SKM-1 treated with dmso at 0.1 percent for 144 hours (cell line): Measurements from ENCODE around the gene F3.
"Not testable (repeated sequence)": the region's sequence is repeated elsewhere in the genome, so short reads cannot be mapped to it uniquely, and the experiment has no call there.

Experiments used
- DNase-seq: peaks from one replicate; lab custom pipeline; 2025; ENCODE audit not compliant: unreplicated experiment; lab: John Stamatoyannopoulos, UW

F3 gene

DNA sequence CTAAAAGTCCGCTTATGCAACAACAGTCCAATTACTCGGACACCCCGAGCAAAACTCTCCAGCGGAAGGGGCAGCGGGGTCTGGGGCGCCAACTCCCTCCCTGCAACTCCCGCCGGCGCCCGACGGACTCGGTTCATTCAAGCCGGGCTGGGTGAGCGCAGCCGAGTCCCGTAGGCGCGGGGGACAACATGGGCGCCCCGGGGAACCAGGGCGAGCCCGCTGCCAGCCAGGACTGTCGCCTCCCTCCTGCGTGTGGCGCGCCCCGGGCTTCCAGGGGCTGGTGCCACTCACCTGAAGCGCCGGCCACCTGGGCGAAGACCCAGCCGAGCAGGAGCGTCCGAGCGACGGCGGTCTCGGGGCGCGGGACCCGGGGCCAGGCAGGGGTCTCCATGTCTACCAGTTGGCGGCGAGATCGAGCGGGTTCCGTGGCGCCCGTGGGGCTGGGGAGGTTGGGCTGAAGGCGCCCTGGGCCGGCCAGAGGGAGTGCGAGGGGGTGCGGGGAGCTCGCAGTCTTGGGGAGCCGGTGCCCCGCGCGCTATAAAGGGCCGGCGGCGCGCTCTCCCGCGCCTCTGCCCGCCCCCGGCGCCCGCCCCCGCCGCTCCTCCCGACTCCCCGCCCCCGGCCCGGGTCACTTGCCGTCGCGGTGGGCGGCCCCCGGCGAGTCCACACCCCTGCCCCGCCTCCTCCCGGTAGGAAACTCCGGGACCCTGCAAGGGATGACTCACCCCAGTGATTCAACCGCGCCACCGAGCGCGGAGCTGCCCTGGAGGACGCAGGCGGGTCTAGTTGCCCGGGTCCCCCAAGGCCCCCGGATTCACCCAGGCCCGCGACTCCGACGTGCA, at the start of gene F3:
TSS of gene F3 (minus strand) at position 514 of the 842 bp plus-strand sequence. CDS start at position 391, 123 bp downstream.
- peak; percentile 70 for DNase-seq

DNA sequence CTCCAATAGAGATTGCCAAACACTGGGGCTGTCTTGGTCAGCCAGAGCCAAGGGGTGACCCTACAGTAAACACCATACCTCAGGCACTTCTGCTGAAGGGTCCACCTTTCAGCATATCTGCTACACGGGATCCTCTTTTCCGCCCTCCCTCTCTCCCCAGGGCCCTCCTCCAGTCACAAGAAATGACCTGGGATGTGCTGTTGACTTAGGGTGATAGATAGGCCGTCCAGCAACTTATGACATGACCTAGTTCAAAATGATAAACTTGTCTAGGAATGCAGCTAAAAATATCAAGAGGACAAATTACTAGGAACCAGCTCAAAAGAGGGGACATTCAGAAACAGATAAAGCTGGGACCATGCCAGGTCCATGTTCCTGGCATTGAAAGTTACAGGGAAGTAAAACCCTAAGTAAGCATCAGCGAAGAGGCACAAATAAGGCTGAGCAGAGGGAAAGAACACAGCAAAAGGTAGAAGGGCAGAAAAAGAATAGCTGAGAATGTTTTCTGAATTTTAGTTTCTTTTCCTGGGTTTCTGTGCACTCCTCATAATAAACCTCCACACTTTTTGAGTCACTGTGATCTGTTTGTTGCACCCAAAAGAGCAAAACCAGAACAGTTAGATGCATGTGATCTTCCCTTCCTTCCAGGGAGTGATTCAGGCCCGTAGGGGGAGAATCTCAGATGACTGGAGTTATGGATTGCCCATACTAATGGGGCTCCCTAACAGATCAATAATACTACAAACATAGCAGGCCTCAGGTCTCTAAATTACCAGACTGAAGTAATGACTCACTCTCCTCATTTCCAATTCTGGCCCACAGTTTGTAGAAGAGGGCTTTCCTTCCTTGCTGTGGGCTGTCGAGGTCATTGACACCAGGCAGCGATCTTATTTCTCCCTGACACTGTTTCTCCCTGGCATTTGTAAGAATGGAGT, 48.9 kb upstream of the F3 start:
- DNase-seq, result no peak

DNA sequence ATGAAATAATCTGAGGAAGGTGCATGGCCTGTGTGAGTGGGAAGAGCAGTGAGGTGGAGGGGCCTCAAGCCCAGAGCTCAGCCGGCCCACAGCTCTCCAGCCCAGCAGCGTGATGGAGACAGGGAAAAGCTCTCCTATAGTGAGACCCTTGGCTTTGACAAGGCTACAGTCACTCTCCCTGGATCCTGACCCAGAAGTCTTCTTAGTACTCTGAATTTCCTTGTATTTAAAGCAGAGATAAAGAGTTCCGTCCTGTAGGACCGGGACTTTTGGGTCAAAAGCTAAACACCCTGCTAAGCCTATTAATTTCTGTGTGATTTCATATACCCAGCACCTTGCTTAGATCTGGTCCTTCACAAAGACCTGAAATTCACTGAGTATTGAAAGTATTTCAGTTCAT, 48.2 kb upstream of the F3 start:
- no peak for DNase-seq

DNA sequence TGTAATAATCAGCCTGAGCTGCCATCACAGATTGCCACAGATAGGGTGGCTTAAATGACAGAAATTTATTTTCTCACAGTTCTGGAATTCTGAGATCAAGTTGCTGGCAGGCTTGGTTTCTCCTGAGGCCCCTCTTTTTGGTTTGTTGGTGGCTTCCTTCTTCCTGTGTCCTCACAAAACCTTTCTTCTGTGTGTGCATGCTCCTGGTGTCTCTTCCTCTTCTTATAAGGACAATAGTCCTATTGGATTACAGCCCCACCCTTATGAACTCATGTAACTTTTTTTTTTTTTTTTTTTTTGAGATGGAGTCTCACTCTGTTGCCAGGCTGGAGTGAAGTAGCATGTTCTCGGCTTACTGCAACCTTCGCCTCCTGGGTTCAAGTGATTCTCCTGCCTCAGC, 41.0 kb upstream of the F3 start:
- DNase-seq, result no peak

DNA sequence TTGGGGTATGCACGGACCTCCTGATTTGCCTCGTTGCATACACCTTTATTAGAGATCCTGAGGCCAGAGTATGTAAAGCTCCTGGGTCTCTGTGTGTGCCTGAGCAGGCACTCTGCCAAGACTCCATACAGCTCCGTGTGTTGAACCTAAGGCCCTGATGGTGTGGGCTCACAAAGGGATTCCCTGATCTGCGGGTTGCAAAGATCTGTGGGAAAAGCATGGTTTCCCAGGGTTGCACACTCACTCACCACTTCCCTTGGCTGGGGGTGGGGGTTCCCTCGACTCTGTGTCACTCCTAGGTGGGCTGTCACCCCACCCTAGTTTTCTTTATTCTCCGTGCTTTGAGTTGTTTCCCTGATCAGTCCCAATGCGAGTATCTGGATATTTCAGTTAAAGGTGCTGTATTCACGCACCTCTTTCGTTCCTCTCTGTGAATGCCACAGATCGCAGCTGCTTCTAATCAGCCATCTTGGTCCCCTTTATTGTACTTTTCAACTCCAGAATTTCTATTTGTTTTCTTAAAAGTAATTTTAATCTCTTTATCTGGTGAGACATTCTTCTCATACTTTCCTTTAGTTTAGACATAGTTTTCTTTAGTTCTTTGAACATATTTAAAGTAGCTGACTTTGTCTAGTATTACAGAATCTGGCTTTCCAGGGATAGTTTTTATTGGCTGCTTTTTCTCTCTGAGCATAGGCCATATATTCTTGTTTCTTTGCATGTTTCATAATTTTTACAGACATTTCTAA, 39.0 kb upstream of the F3 start:
- DNase-seq, result no peak

DNA sequence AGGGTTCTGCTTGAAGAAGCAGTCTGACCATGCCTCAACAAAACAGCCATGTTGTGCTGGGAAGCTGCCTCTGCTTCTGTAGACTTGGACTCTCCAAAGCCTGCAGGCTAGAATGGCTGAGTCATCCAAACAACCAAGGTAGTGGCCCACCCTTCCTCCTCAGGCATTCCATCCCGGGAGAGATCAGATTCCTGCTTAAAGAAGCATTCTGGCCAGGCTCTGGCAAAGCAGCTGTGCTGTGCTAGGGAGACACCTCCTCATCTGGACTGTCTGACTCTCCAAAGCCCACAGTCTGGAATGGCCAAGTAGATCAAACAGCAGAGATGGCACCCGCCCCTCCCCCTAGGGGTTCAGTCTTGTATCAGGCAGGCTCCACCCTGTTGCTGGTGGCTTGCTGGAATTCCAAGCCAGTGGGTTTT, 38.3 kb upstream of the F3 start:
- no peak for DNase-seq

DNA sequence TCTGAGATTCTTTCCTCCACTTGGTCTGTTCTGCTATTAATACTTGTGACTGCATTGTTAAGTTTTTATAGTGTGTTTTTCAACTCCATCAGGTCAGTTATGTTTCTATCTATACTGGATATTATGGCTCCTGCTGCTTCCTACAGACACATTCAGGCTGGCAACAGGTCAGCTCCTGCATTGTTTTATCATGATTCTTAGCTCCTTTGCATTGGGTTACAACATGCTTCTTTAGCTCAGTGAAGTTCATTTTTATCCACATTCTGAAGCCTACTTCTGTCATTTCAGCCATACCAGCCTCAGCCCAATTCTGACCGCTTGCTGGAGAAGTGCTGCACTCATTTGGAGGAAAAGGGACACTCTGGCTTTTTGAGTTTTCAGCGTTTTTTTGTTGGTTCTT, 37.3 kb upstream of the F3 start:
- no peak for DNase-seq

DNA sequence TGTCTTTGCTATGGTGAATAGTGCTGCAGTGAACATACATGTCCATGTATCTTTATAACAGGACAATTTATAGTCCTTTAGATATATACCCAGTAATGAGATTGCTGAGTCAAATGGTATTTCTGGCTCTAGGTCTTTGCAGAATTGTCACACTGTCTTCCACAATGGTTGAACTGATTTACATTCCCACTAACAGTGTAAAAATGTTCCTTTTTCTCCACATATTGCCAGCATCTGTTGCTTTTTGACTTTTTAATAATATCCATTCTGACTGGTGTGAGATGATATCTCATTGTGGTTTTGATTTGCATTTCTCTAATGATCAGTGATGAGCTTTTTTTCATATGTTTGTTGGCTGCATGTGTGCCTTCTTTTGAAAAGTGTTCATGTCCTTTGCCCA, 32.4 kb upstream of the F3 start:
- DNase-seq, result not testable (repeated sequence)

DNA sequence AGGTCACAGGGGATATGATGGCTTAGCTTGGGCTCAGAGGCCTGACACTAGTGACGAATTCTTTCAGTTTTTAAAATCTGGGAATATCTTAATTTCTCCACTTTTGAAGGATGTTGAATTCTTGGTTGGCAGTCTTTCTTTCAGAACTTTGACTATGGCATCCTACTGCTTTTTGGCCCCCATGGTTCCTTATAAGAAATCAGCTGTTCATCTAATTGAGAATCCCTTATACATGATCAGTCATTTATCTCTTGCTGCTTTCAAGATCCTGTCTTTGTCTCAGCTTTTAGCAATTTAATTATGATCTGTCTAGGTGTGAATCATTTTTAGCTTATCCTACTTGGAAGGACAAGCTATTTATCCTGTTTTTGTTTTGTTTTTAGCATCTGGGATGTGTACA, 31.2 kb upstream of the F3 start:
- no peak for DNase-seq

DNA sequence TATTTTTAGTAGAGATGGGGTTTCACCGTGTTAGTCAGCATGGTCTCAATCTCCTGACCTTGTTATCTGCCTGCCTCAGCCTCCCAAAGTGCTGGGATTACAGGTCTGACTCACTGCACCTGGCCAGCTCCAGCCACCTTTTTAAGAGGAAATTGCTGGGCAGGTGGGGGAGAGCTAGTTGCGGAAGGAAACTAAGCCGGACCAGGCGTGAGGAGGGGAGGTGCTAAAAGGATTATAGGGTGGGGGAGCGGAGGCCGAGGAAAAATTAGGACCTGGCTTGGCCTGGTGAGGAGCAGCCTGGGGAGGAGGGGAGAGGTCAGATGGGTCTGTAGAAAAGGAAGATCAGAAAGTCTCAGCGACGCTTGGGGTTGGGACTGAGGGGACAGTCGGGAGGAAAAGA, 29.4 kb upstream of the F3 start:
- not testable (repeated sequence) for DNase-seq

DNA sequence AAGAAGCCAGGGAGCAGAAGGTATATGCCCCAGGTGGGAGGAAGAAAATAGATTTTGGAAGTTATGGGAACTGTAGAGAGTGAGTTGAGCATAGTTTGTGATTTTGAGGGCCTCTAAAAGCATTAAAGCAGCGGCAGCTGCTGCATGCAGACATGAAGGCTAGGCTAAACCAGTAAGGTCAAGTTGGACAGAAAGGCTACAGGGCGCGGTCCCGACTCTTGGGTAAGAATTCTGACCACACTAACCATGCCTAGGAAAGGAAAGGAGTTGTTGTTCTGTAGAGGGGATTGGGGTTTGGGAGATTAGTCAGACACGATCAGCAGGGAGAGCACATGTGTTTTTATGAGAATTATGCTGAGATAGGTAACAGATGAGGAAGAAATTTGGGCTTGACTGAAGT, 27.2 kb upstream of the F3 start:
- not testable (repeated sequence) for DNase-seq

DNA sequence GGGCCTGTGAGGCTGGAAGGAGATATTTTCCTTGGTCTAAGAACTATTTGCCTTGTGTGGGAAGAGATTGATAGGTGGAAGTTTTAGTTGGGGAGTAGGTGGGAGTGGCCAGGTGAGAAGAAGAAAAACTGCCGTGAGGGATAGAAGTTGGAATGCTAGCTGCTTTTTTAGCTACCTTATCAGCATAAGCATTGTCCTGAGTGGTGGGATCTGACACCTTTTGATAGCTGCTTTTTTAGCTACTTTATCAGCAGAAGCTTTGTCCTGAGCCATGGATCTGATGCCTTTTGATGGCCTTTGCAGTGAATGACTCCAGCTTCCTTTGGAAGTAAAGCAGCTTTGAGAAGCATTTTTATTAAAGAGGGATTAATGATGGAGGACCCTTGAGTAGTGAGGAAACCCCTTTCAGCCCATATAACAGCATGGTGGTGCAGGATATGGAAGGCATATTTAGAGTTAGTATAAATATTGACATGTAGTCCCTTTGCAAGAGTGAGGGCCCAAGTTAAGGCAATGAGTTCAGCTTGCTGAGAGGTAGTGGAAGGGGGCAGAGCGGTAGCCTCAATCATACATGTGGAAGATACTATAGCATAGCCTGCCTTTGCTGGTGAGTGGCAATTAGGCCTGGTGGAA, 26.5 kb upstream of the F3 start:
- DNase-seq, result not testable (repeated sequence)

DNA sequence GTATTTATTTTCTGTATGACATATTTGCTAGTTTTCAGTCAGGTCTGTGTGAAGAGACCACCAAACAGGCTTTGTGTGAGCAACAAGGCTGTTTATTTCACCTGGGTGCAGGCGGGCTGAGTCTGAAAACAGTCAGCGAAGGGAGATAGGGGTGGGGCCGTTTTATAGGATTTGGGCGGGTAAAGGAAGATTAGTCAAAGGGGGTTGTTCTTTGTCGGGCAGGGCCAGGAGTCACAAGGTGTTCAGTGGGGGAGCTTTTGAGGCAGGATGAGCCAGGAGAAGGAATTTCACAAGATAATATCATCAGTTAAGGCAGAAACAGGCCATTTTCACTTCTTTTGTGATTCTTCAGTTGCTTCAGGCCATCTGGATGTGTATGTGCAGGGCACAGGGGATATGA, 24.9 kb upstream of the F3 start:
- DNase-seq, result not testable (repeated sequence)

DNA sequence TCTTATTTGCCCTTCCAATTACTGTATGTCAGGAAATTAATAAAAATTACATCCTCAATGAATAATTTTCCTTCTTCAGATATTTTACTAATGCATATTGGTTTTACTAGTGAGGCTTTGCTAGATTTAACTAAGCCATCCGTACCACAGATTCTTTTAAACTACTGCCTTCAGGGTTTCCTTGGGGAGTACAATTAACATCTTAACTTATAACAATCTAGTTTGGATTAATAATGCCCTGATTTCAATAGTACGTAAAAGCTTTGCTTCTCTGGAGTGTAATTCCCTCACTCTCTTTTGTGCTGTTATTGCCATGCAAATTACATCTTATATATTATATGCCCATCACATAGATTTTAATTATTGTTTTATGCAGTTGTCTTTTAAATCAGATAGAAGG, 24.3 kb upstream of the F3 start:
- DNase-seq, result no peak

DNA sequence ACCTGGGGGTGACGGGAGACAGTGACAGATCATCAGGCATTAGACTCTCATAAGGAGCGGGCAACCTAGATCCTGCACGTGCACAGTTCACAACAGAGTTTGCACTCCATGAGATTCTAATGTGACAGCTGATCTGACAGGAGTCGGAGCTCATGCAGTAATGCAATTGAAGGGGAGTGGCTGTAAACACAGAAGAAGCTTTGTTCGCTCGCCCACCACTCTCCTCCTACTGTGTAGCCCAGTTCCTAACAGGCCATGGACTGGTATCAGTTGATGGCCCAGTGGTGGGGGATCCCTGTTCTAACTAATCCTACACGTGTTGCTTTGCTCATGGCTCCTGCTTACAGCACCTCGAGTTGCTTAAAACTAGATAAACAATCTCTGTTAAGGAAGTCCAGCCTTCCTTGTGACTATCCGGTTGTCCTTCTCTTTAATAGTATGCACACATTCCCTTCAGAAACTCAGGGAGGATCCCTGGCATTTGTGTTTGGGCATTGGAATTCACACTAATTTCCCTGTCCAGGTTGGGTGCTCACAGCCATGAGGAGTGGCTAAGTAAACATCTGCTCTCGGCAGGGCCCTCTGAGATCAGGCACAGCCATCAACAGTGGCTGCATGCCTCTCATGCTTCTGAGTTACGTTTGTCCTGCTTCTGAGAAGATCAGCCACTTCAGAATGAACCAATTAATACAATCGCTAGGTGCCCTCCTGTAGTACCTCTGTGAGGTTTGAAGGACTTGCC, 21.1 kb upstream of the F3 start:
- no peak for DNase-seq

DNA sequence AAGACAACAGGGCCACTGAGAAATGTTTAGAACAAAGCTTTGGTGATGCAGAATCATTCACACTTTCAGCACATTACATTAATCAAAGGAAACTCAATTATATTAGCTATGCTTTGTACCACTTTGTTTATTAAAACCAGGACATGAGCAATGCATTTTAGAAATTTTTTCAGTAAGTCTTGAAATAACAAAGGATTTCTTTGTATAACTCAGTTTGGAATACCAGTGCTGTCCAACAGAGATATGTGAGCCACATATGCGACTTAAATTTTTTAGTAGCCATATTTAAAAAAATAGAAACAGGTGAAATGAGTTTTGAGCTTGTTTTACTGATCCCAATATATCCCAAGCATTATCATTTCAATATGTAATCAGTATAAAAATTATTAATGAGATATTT, 18.8 kb upstream of the F3 start:
- no peak for DNase-seq

DNA sequence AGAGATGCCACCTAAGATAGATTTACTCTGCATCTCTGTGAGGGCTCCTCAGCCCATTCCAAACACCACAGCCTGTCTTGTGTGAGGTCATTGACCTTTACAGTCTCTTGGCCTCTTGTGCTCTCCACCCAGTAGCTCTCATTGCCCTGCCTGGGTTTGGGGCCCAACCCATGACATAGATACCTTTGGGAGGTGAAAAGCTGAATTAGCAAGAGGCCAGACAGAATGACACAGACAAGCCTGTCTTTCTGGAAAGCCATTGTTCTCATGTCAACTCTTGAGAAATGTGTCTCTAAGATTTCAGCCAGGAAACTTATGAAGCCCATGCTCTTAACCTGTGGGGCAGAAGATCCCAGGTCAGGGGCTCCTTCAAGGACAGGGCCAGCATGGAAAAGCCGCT, 18.4 kb upstream of the F3 start:
- no peak for DNase-seq

DNA sequence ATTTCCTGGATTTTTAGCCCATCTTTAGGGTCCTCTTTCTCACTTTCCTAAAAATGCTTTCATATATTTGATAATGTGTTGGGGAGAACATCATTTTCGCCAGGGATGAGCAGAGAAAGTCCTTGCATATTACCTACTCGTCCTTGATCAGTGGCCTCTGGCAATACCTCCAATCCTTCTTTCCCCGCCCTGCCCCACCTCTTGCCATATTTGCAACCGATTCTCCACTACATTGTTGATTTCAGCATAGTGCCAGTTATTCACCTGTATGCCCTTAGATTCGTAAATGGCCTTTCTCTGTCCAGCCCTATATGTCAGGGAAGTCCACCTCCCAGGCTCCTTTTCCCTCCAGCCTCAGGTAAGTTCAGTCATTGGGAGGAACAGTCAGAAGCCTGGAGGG, 13.5 kb upstream of the F3 start:
- no peak for DNase-seq

DNA sequence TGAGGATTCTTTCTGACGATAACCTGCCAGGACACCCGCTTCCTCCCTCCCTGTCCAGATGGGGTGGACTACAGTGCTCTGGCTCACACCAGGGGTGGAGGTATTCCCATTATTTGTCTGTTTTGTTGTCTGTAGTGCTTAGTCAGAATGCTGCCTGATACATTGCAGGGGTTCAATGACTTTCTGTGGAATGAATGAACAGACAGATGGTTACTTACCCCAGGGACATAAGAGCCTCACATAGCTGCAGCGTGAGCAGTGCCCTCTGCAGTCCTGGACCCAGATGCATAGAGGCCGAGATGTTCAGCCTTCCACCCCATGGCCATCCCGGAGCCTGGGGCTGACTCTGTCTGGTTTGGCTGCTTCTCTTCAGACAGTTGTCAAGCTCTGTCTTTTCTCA, 13.0 kb upstream of the F3 start:
- no peak for DNase-seq

DNA sequence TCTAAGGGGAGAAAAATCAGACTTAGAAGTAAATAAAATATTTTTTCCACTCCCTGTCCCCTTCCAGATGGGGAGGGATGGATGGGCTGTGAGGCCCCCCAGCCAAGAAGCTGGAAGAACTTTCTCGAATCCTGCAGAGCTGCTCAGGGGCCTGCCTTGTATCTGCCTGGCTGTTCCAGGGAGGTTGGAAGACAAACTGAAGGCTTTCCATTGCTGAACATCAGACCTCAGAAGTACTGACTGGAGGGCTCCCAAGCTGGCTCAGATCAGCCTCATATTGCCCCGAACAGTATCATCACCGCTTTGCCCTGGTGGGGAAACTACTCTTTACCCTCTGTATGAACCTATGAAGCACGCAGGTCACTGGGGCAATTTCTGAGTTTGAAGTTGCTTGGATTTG, 12.4 kb upstream of the F3 start:
- no peak for DNase-seq
